ENCODE data around the gene PDE4D. TPM values are rescaled to one million over a fixed set of nuclear protein-coding genes. Genes with fewer than 3 reads are reported as not detected.

Gene PDE4D
- total RNA-seq, 4 donors from 2014 or later, result 6.0 to 36.2 (median 10.0) TPM

DNA sequence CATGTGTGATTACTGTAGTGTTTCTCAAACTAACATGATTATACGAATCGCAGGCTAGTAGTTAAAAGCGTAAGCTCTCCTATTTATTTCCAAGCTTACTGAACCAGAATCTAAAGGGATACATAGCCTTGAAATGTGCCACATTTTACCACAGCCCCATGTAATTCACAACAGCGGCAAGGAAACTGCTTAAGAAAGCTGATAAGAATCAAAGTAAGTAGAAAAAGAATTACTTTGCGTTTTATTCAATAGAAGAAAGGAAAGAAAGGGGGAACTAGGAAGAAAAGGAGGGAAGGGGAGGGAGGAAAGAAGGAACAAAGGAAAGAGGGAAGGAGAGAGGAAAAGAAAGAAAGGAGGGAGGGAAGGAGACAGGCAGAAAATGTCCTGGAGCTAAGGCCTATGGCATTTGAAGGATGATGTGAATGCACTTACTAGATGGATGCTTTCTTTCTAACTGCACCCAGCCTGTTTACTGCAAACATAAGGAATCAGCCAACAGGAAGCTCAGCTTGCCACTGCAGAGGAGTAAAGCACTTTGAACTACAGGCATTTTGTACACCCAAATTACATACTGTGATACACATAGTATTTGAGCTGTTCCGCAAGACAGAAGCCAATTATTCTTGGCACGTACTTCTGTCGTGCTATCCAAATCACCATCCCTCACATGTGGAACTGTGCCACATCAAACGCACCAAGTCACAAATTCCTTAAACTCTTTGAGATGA, 789.0 kb downstream of the PDE4D start:
- TF ChIP-seq POLR2A (IDR thresholded peaks at IDR 0.05), result no peak
- TF ChIP-seq, protein P1, sequence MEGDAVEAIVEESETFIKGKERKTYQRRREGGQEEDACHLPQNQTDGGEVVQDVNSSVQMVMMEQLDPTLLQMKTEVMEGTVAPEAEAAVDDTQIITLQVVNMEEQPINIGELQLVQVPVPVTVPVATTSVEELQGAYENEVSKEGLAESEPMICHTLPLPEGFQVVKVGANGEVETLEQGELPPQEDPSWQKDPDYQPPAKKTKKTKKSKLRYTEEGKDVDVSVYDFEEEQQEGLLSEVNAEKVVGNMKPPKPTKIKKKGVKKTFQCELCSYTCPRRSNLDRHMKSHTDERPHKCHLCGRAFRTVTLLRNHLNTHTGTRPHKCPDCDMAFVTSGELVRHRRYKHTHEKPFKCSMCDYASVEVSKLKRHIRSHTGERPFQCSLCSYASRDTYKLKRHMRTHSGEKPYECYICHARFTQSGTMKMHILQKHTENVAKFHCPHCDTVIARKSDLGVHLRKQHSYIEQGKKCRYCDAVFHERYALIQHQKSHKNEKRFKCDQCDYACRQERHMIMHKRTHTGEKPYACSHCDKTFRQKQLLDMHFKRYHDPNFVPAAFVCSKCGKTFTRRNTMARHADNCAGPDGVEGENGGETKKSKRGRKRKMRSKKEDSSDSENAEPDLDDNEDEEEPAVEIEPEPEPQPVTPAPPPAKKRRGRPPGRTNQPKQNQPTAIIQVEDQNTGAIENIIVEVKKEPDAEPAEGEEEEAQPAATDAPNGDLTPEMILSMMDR (IDR thresholded peaks at IDR 0.05), result no peak
- Histone ChIP-seq H3K36me3 (no peaks in the 10 kb centered on the region), H3K27me3 (no peaks in the 10 kb centered on the region), H3K4me3 (no peak overlapping the region), H3K4me1 (peaks cover 4 to 52% (median 10%) of the 10 kb centered on the region in 3 donors), H3K9me3 (no peaks in the 10 kb centered on the region), H3K27ac (no peak overlapping the region)
- intact Hi-C loops (cut with DNase I), result no loop called here
- 55 to 75% methylated on average over 9 of the region's 9 CpGs for WGBS, 2 donors
- no peak for DNase-seq

DNA sequence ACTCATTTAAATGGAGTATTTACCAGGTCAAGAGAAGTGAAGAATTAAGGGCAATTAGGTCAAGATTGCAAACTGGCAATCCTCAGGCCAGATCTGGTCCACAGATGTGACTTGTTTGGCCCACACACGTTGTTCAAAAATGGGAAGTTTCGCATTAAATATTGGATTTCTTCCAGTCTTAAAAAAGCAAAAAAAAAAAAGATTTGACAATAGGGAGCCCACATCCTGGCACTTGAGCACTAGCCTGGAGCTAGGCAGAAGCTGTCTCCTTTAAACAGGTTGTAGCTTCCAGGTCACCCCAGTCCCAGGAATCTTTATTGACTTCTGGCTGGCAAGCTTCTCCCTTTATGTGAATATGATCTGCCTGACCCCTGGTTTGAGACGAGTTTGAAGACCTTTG, 790.2 kb downstream of the PDE4D start:
- 37 to 53% methylated on average over 3 of the region's 3 CpGs for WGBS, 2 donors
- intact Hi-C loops (cut with DNase I), result no loop called here

DNA sequence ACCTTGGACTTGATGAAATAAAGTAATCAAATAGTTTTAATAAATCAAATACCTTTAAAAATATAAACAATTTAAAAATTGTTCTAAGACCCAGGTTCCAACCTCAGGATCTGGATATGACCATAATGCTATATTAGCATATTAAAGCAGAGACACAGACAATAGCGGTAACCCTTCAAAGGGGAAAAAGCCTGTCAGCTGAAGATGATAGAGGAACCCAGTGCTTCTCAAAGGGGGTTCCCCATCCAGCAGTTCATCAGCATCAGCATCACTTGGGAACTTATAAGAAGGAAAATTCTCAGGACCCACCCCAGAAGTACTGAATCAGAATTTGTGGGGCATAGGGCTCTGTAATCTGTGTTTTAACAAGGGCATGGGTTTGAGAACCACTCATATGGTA, 791.1 kb downstream of the PDE4D start:
- H3K27me3 ChIP-seq, result no peaks in the 10 kb centered on the region
- no peak overlapping the region for H3K4me3 ChIP-seq
- 92 to 100% methylated on average over 1 of the region's 1 CpG for WGBS, 2 donors
- H3K36me3 ChIP-seq, result no peaks in the 10 kb centered on the region
- H3K4me1 ChIP-seq, result peaks cover 4 to 49% (median 7%) of the 10 kb centered on the region in 3 donors
- no peak for TF ChIP-seq POLR2A (IDR thresholded peaks at IDR 0.05)
- TF ChIP-seq, protein P1 (IDR thresholded peaks at IDR 0.05), result no peak
- no peak for DNase-seq
- H3K9me3 ChIP-seq, result no peaks in the 10 kb centered on the region
- intact Hi-C loops (cut with DNase I), result no loop called here
- H3K27ac ChIP-seq, result no peak overlapping the region

More for the DNA sequence above, 790.2 kb downstream of the PDE4D start:
- Histone ChIP-seq H3K4me1 (peaks cover 4 to 58% (median 10%) of the 10 kb centered on the region in 3 donors), H3K36me3 (no peaks in the 10 kb centered on the region), H3K4me3 (no peak overlapping the region), H3K9me3 (no peaks in the 10 kb centered on the region), H3K27ac (no peak overlapping the region), H3K27me3 (no peaks in the 10 kb centered on the region)
- TF ChIP-seq, protein P1 (IDR thresholded peaks at IDR 0.05), result no peak
- TF ChIP-seq POLR2A (IDR thresholded peaks at IDR 0.05), result no peak
- DNase-seq, result no peak

DNA sequence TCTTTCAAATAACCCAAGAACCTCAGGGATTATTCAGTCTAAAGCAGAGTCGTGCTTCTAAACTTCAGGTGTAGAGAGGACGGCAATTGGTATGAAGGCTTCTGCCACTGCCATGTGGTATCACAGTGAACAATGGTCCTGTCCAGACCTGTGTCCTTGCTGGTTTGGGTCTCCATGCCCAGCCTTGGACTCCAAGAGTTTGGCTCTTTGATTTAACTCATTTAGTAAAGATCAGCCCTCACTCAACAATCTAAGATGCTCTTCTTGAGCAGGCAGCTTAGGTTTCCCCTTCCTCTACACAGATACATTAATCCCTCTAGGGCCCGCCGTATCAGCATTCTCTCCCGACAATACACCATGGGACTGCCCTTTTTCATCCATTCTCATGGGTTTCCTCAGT, 792.7 kb downstream of the PDE4D start:
- 89 to 90% methylated on average over 4 to 5 of the region's 5 CpGs for WGBS, 2 donors
- no peak overlapping the region for H3K27ac ChIP-seq
- TF ChIP-seq POLR2A (IDR thresholded peaks at IDR 0.05), result no peak
- TF ChIP-seq, protein P1 (IDR thresholded peaks at IDR 0.05), result no peak

DNA sequence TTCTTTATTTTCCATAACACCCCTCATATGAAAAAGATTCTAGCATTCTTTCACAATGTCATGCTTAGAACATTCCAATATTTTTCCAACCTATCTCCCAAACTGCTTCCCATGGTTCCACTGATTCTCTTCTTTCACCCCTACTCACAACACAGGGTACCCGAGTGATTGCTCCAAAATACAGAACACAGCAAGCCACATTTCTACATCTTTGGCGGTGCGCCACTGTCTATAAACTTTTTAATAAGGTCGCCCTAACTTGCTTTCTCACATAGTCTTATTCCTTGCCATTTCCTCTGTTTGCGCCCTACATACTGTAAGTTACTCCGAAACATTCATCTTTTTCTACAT, 793.6 kb downstream of the PDE4D start:
- Histone ChIP-seq H3K36me3 (no peaks in the 10 kb centered on the region), H3K27ac (peak overlapping the region in 1 of 4 donors; percentile 15), H3K4me1 (peaks cover 0 to 27% (median 4%) of the 10 kb centered on the region in 3 donors), H3K4me3 (no peak overlapping the region), H3K27me3 (no peaks in the 10 kb centered on the region), H3K9me3 (no peaks in the 10 kb centered on the region)
- intact Hi-C loops (cut with DNase I), result no loop called here
- WGBS, 2 donors, result 95 to 96% methylated on average over 6 of the region's 6 CpGs
- TF ChIP-seq POLR2A (IDR thresholded peaks at IDR 0.05), result no peak
- TF ChIP-seq, protein P1 (IDR thresholded peaks at IDR 0.05), result no peak
- DNase-seq, result no peak

More for the DNA sequence above, 792.7 kb downstream of the PDE4D start:
- Histone ChIP-seq H3K36me3 (no peaks in the 10 kb centered on the region), H3K4me1 (peaks cover 0 to 34% (median 4%) of the 10 kb centered on the region in 3 donors), H3K4me3 (no peak overlapping the region), H3K27me3 (no peaks in the 10 kb centered on the region), H3K9me3 (no peaks in the 10 kb centered on the region)
- intact Hi-C loops (cut with DNase I), result no loop called here
- no peak for DNase-seq

Measured in esophagus squamous epithelium (tissue), 5 donors.